ENCODE measurements around the gene CFAP300. TPM values are rescaled to one million over a fixed set of nuclear protein-coding genes. Genes with fewer than 3 reads are reported as not detected.
A peak's percentile ranks its signal among the peaks of the same experiment; 100 is the strongest.

CFAP300 gene
- total and polyA plus RNA-seq, 2 of the 8 experiments (the other 6 are each of a cell fraction or from before 2014, with no cell fraction given): 2.1 to 2.8 TPM

DNA sequence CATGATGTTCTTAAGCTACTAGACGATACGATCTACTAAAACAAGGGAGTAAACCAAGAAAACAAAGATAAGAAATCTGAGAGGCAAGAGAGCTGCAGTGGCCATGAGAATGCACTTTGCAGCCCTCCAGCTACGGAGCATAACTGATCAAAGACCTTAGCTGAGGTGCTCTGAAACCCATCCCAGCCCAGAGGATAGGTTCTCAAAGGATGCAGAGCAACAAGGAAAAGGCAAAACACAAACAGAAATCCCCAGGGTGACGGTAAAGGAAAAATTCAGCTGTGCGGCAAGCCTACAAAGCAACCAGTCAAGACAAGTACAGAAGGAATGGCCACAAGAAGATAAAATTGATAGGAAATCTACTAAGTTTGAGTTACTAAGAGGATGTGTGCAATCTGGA, 32.5 kb upstream of the CFAP300 start:
- Histone ChIP-seq H3K23me2 (ENCODE audit: low read depth, low read length) (no peaks in the 10 kb centered on the region), H2BK12ac (ENCODE audit: low read depth, low read length) (no peak overlapping the region), H3K18ac (ENCODE audit: extremely low read depth, low read length) (no peak overlapping the region), H3K4ac (replicated peaks; ENCODE audit: insufficient read length, low read depth, low read length) (no peak overlapping the region), H2BK120ac (replicated peaks; ENCODE audit: low read depth, low read length) (no peak overlapping the region), H4K20me1 (replicated peaks in 1 of 2; ENCODE audit: control insufficient read depth in 1 of 2, insufficient read depth in 2 of 2, low read length in 2 of 2) (no peaks in the 10 kb centered on the region), H3K9me3 (ENCODE audit: insufficient read depth in 2 of 2, low read depth in 1 of 2, low read length in 1 of 2) (no peaks in the 10 kb centered on the region), H3K27ac (ENCODE audit: low read depth, low read length) (no peak overlapping the region), H3K79me2 (ENCODE audit: control insufficient read depth in 1 of 2, insufficient read depth in 2 of 2, low read length in 2 of 2) (no peaks in the 10 kb centered on the region), H3K56ac (replicated peaks; ENCODE audit: insufficient read length, low read depth, low read length) (no peak overlapping the region), H4K91ac (replicated peaks; ENCODE audit: insufficient read length, low read length) (no peak overlapping the region), H2BK5ac (ENCODE audit: low read depth, low read length) (no peak overlapping the region), H4K8ac (ENCODE audit: extremely low read depth, insufficient read depth, low read length) (no peak overlapping the region), H3K23ac (ENCODE audit: insufficient read length) (no peak overlapping the region), H2AK5ac (ENCODE audit: low read depth, low read length) (no peak overlapping the region), H3K79me1 (ENCODE audit: low read depth, low read length) (no peaks in the 10 kb centered on the region), H3K14ac (ENCODE audit: insufficient read length) (no peak overlapping the region), H3K4me1 (replicated peaks in 1 of 4; ENCODE audit: control insufficient read depth in 3 of 4, insufficient read depth in 4 of 4, low read length in 3 of 4) (no peaks in the 10 kb centered on the region), H3K27me3 (replicated peaks in 1 of 4; ENCODE audit: control insufficient read depth in 3 of 4, extremely low read depth in 1 of 4, insufficient read depth in 3 of 4, low read length in 3 of 4) (no peaks in the 10 kb centered on the region), H3K4me2 (ENCODE audit: insufficient read depth in 1 of 2, low read depth in 2 of 2, low read length in 2 of 2) (no peak overlapping the region), H3K4me3 (ENCODE audit: extremely low read depth in 1 of 4, insufficient read depth in 2 of 4, low read depth in 3 of 4, low read length in 4 of 4) (no peak overlapping the region), H3K36me3 (ENCODE audit: control insufficient read depth in 2 of 4, insufficient read depth in 4 of 4, low read length in 3 of 4) (no peaks in the 10 kb centered on the region), H3K9ac (replicated peaks in 1 of 4; ENCODE audit: extremely low read depth in 1 of 4, low read depth in 3 of 4, low read length in 3 of 4) (no peak overlapping the region), H2BK20ac (ENCODE audit: low read length) (no peak overlapping the region), H2BK15ac (ENCODE audit: low read length) (no peak overlapping the region), H2AFZ (ENCODE audit: low read length) (0 out of 2 replicates have a peak overlapping the region, but pooled peaks have one; percentile 26), H4K5ac (ENCODE audit: insufficient read length, low read depth, low read length) (no peak overlapping the region)
- FAIRE-seq (no peak), DNase-seq (ENCODE audit: low read depth in 1 of 2, low spot score in 2 of 2) (no peak)
- POLR2A ChIA-PET (ENCODE audit: partially characterized antibody): no interaction called here
- 94% methylated on average over 5 of the region's 5 CpGs; no CpG with 5 or more reads in 1 of the 2 experiments for WGBS, 2 experiments (ENCODE audit: extremely low coverage in 1 of 2, insufficient coverage in 1 of 2, insufficient read length in 1 of 2, insufficient replicate concordance in 2 of 2, low coverage in 1 of 2, low lambda C conversion rate in 2 of 2, missing lambda C conversion rate in 1 of 2)
- CTCF ChIA-PET (ENCODE audit: partially characterized antibody): interaction anchor here (0.6 to 1.6 kb wide), 4 partner anchors 8 to 376 kb away, joined by 3 to 10 read pairs (median 3); no protein-coding TSS in a partner anchor
- TF ChIP-seq SIRT6 (IDR thresholded peaks at IDR 0.05; ENCODE audit: low read length) (no peak), SUZ12 (IDR thresholded peaks at IDR 0.05; ENCODE audit: low read length) (no peak), TEAD4 (IDR thresholded peaks at IDR 0.05; ENCODE audit: low read depth, low read length) (no peak), POLR2A (IDR thresholded peaks at IDR 0.05; ENCODE audit: control extremely low read depth in 1 of 2, low read depth in 2 of 2, low read length in 2 of 2) (no peak), RNF2 (IDR thresholded peaks at IDR 0.05; ENCODE audit: borderline replicate concordance, low read depth, low read length, missing control alignments, poor library complexity, severe bottlenecking) (no peak), EZH2 (IDR thresholded peaks at IDR 0.05; ENCODE audit: low read depth, low read length, severe bottlenecking) (no peak), TCF12 (IDR thresholded peaks at IDR 0.05; ENCODE audit: low read depth, low read length) (no peak), KDM1A (IDR thresholded peaks at IDR 0.05; ENCODE audit: borderline replicate concordance, low read length) (no peak), CEBPB (IDR thresholded peaks at IDR 0.05; ENCODE audit: low read depth, low read length) (no peak), RBBP5 (IDR thresholded peaks at IDR 0.05; ENCODE audit: borderline replicate concordance, low read depth, low read length) (no peak), CHD1 (IDR thresholded peaks at IDR 0.05; ENCODE audit: low read depth, low read length) (no peak), MAX (IDR thresholded peaks at IDR 0.05) (no peak), BACH1 (IDR thresholded peaks at IDR 0.05; ENCODE audit: low read length) (no peak), FOSL1 (IDR thresholded peaks at IDR 0.05; ENCODE audit: insufficient read depth, low read depth, low read length) (no peak), KDM4A (IDR thresholded peaks at IDR 0.05; ENCODE audit: low read depth, low read length, severe bottlenecking) (no peak), CHD2 (IDR thresholded peaks at IDR 0.05; ENCODE audit: low read length) (no peak)

All from H1 (cell line).